Fibroblast of peridontal ligament (primary cell): ENCODE data around the gene PDIK1L.

Experiments used
- DNase-seq: peaks from one replicate; pipeline ENCODE4 v3.0.0-alpha.2; 2010; ENCODE audit errors: extremely low read depth

PDIK1L gene

GRCh38 chr1:26122988-26123973 is 11.7 kb downstream of the PDIK1L start:
- peak; percentile 61 for DNase-seq

GRCh38 chr1:26124418-26125331 is 13.1 kb downstream of the PDIK1L start:
- DNase-seq: no peak

- no peak for DNase-seq
Measured at GRCh38 chr1:26125382-26125781, 13.8 kb downstream of the PDIK1L start.

- no peak for DNase-seq
Measured at GRCh38 chr1:26125946-26126320, 14.3 kb downstream of the PDIK1L start.

- DNase-seq: peak; percentile 47
Measured at GRCh38 chr1:26126321-26127084, 14.9 kb downstream of the PDIK1L start.

GRCh38 chr1:26127235-26128163 is 15.9 kb downstream of the PDIK1L start:
- DNase-seq: no peak

GRCh38 chr1:26129778-26130177 is 18.2 kb downstream of the PDIK1L start:
- DNase-seq: no peak

GRCh38 chr1:26130695-26131094 is 19.1 kb downstream of the PDIK1L start:
- no peak for DNase-seq

- no peak for DNase-seq
Measured at GRCh38 chr1:26132128-26132833, 20.7 kb downstream of the PDIK1L start.

GRCh38 chr1:26132834-26133167 is 21.2 kb downstream of the PDIK1L start:
- DNase-seq: no peak

- DNase-seq: no peak
Measured at GRCh38 chr1:26134466-26134865, 22.8 kb downstream of the PDIK1L start.

GRCh38 chr1:26138974-26139558 is 27.4 kb downstream of the PDIK1L start:
- DNase-seq: no peak

GRCh38 chr1:26142159-26142558 is 30.5 kb downstream of the PDIK1L start:
- DNase-seq: no peak

GRCh38 chr1:26145041-26145959 is 33.7 kb downstream of the PDIK1L start:
- DNase-seq: peak; percentile 86

- DNase-seq: no peak
Measured at GRCh38 chr1:26145960-26146294, 34.3 kb downstream of the PDIK1L start.

GRCh38 chr1:26148887-26149286 is 37.3 kb downstream of the PDIK1L start:
- no peak for DNase-seq

- no peak for DNase-seq
Measured at GRCh38 chr1:26153966-26154532, 42.4 kb downstream of the PDIK1L start.

- no peak for DNase-seq
Measured at GRCh38 chr1:26154750-26155149, 43.1 kb downstream of the PDIK1L start.
